AG10803 (cell line): Measurements from ENCODE around the gene MATN1.
A peak's percentile ranks its signal among the peaks of the same experiment; 100 is the strongest.

Experiments used
- DNase-seq: peaks from one replicate; pipeline ENCODE4 v3.0.0; 2010; ENCODE audit warnings: low read depth
- H3K4me3 ChIP-seq: 2 replicates; pipeline ENCODE4 v1.5.1; 2011; ENCODE audit warnings: mild to moderate bottlenecking, low read length, control low read depth
- CTCF ChIP-seq: conservative IDR thresholded peaks from 2 replicates; pipeline ENCODE4 v1.5.1; 2011; ENCODE audit warnings: mild to moderate bottlenecking, low read length, control low read depth, inconsistent platforms

The MATN1 gene

GRCh38 chr1:30760596-30761324, 37.4 kb upstream of the MATN1 start:
- no peak for DNase-seq
- no peak for TF ChIP-seq CTCF

GRCh38 chr1:30759718-30760281, 36.4 kb upstream of the MATN1 start:
- no peak for TF ChIP-seq CTCF
- H3K4me3 ChIP-seq: no peak overlapping the region
- no peak for DNase-seq

More at GRCh38 chr1:30760596-30761324, 37.4 kb upstream of the MATN1 start:
- no peak overlapping the region for H3K4me3 ChIP-seq

GRCh38 chr1:30758785-30759380, 35.5 kb upstream of the MATN1 start:
- H3K4me3 ChIP-seq: no peak overlapping the region
- no peak for TF ChIP-seq CTCF
- DNase-seq: peak; percentile 58

GRCh38 chr1:30758121-30758688, 34.8 kb upstream of the MATN1 start:
- DNase-seq: no peak
- no peak for TF ChIP-seq CTCF
- H3K4me3 ChIP-seq: no peak overlapping the region

- no peak for TF ChIP-seq CTCF
- DNase-seq: no peak
- no peak within 1 kb of the TSS for H3K4me3 ChIP-seq
Observed at GRCh38 chr1:30757352-30758120, 34.2 kb upstream of the MATN1 start, which contains the start of gene LAPTM5. Gene LAPTM5 (minus strand): TSS chr1:30757774. CDS start chr1:30757745, 29 bp downstream.

GRCh38 chr1:30756545-30757351, 33.4 kb upstream of the MATN1 start:
- H3K4me3 ChIP-seq: no peak overlapping the region
- peak; percentile 92 for DNase-seq
- TF ChIP-seq CTCF: no peak
